Measurements from ENCODE around the gene NUP98.
"Not testable (repeated sequence)": the region's sequence is repeated elsewhere in the genome, so short reads cannot be mapped to it uniquely, and the experiment has no call there.

Gene NUP98

DNA sequence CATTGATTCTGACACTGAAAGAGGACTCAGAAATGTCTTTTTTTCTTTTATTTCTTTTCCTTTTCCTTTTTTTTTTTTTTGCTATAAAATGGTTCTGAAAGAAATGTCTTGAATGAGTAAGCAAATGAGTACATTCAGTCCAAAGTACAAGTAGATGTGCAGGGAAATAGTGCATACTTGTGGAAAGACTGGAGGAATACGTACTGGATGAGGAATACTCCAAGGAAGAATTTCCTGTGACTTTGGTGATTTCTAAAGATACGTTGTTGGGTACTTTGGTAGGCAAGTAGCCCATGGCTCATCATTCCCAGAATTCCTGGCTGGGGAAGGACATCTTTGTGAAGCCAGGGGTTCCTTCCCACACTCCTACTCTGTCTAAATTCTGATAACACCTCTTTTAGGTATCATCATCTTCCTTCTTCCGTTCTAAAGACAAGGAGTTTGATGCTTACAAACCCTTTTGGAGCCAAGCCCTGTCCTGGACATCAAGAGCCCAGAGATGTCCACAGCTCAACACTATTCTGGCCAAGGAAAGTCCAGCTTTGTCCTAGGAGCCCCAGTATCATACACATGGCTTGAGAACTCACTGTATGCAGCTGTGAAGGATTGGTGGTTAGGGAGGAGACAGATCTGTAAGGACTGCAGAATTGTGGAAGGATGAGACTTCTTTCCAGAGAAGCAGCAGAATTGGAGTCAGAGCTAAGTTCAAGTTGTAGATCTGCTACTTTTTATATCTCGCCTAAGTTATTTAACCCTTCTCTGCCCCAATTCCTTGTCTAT lies 4.8 kb upstream of the NUP98 start:
- no peak for DNase-seq (ENCODE audit: low read depth in 4 of 4, low spot score in 1 of 4)

DNA sequence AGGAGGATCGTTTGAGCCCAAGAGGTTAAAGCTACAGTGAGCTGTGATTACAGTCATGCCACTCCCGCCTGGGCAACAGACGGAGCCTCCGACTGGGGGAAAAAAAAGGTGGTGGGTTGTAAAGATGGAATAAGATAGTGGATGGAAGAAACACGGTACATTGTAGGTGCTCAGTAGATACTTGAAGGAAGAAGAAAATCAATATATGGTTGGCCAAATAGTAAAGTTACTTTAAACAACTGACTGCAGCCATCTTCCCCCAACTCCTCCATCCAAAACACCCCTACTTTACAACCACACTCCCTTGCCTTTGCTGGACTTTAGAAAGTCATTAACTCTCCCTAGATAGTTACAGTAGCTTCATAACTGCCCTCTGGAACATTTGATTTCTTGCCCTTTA lies 2.5 kb upstream of the NUP98 start:
- DNase-seq (ENCODE audit: low read depth in 4 of 4, low spot score in 1 of 4), result no peak

DNA sequence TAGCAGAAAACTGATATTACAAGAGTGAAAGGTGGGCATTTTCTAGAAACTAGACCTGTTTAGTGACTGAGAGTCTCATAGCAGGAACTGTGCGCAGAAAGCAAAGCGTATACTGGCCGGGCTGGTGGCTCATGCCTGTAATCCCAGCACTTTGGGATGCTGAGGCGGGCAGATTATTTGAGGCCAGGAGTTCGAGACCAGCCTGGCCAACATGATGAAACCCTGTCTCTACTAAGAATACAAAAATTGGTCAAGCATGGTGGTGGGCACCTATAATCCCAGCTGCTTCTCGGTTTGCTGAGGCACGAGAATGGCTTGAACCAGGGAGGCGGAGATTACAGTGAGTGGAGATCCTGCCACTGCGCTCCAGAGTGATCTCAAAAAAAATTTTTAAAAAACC lies 1.8 kb upstream of the NUP98 start:
- no peak for DNase-seq (ENCODE audit: low read depth in 4 of 4, low spot score in 1 of 4)

- no peak for DNase-seq (ENCODE audit: low read depth in 4 of 4, low spot score in 1 of 4)
These were observed 489 bp downstream of the NUP98 start for GRCh38 chr11:3796801-3797328.

GRCh38 chr11:3796346-3796745 lies 1.0 kb downstream of the NUP98 start:
- DNase-seq (ENCODE audit: low read depth in 4 of 4, low spot score in 1 of 4), result no peak

- no peak for DNase-seq (ENCODE audit: low read depth in 4 of 4, low spot score in 1 of 4)
These were observed 1.4 kb downstream of the NUP98 start for GRCh38 chr11:3796002-3796311.

DNA sequence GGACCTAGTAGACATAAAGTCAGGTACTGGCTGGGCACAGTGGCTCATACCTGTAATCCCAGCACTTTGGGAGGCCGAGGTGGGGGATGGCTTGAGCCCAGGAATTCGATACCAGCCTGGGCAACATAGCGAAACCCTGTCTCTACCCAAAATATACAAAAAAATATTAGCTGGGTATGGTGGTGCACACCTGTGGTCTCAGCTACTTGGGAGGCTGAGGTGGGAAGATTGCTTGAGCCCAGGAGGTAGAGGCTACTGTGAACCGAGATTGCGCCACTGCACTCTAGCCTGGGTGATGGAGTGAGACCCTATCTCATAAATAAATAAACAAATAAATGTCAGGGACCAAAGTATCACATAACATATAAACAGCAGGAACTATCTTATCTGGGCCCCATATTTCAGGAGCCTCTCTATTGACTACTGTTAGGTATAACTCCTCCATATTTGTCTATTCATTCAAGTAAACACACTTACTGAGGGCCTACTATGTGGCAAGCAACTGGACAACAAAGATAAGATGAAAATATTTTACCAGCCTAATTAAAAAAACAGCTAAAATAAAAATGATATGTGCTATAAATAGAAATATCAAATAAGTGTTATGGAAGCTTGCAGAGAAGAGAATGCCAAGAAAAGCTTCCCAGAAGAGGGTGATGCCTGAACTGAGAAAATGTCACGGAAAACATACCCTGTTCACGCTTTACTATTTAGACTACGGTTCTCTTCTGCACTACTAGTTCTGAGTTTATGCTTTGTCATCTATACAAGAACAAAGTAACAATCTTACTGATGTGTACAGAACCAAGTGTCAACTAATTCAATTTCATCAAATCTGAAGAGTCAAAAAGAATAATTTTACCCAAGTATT lies 2.0 kb downstream of the NUP98 start:
- DNase-seq (ENCODE audit: low read depth in 4 of 4, low spot score in 1 of 4), result no peak

DNA sequence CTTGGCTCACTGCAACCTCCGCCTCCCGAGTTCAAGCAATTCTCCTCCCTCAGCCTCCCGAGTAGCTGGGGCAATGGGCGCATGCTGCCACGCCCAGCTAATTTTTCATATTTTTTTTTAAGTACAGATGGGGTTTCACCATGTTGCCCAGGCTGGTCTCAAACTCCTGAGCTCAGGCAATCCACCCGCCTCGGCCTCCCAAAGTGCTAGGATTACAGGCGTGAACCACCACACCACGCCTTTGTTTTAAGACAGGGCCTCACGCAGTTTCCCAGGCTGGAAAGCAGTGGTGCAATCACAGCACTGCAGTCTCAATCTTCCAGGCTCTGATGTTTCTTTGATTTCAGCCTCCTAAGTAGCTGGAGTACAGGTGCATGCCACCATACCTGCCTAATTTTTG lies 3.0 kb downstream of the NUP98 start:
- not testable (repeated sequence) for DNase-seq (ENCODE audit: low read depth in 4 of 4, low spot score in 1 of 4)

GRCh38 chr11:3786781-3787428 lies 10.4 kb downstream of the NUP98 start:
- no peak for DNase-seq (ENCODE audit: low read depth in 4 of 4, low spot score in 1 of 4)

DNA sequence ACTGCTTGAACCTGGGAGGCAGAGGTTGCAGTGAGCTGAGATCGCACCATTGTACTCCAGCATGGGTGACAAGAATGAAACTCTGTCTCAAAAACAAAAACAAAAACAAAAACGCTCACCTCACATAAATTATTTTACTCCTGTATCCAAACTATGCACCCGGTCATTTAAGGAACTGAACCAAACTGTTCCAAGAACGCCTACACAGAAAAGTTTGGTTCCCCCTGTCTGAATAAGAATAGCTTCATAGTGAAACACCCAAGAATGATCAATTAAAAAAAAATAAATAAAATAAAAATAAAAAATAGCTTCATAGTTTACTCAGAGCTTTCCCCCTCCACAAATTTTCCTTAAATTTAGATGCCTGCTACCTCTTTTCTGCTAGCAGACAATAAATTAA lies 13.7 kb downstream of the NUP98 start:
- no peak for DNase-seq (ENCODE audit: low read depth in 4 of 4, low spot score in 1 of 4)

DNA sequence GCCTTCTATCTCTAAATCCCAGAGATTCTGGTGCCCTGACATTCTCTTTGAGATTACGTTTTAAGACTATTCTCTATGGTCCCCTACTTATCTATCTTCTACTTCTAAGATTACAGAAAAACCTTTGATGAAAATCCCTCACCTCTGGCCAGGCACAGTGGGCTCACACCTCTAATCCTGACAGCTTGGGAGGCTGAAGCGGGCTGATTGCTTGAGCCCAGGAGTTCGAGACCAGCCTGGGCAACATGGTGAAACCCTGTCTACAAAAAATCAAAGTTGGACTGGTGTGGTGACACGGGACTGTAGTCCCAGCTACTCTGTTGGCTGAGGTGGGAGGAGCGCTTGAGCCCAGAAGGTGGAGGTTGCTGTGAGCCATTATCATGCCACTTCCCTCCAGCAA lies 14.4 kb downstream of the NUP98 start:
- DNase-seq (ENCODE audit: low read depth in 4 of 4, low spot score in 1 of 4), result no peak

DNA sequence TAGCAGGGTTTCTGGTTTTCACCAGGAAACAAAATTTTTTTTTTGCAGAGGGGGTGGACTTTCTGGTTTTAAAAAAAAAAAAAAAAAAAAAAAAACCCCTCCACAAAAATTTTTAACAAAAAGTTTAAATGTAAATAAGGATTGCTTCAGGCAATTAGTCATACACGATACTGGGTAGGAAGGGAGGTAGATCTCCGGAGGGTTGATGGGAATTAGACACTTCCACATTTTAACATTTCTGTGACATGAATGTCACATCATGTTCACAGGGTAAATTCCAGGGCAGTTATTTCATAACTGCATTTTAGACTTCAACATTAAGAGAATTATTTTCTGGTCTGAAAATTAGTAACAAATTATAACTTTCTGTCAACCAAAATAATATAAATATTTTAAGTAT lies 15.9 kb downstream of the NUP98 start:
- DNase-seq (ENCODE audit: low read depth in 4 of 4, low spot score in 1 of 4), result no peak

- no peak for DNase-seq (ENCODE audit: low read depth in 4 of 4, low spot score in 1 of 4)
These were observed 21.5 kb downstream of the NUP98 start for GRCh38 chr11:3775736-3776406.

- DNase-seq (ENCODE audit: low read depth in 4 of 4, low spot score in 1 of 4), result no peak
These were observed 24.2 kb downstream of the NUP98 start for GRCh38 chr11:3773180-3773579.

- DNase-seq (ENCODE audit: low read depth in 4 of 4, low spot score in 1 of 4), result no peak
These were observed 29.8 kb downstream of the NUP98 start for GRCh38 chr11:3767536-3767935.

DNA sequence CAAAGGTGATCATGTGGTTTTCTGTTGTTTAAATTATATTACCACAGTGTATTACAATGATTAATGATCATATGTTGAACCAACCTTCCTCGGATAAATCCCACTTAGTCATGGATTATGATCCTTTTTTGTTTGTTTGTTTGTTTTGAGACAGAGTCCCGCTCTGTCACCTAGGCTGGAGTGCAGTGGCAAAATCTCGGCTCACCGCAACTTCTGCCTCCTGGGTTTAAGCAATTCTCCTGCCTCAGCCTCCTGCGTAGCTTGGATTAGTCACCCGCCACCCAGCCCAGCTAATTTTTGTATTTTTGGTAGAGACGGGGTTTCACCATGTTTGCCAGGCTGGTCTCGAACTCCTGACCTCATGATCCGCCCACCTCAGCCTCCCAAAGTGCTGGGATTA lies 30.5 kb downstream of the NUP98 start:
- not testable (repeated sequence) for DNase-seq (ENCODE audit: low read depth in 4 of 4, low spot score in 1 of 4)

DNA sequence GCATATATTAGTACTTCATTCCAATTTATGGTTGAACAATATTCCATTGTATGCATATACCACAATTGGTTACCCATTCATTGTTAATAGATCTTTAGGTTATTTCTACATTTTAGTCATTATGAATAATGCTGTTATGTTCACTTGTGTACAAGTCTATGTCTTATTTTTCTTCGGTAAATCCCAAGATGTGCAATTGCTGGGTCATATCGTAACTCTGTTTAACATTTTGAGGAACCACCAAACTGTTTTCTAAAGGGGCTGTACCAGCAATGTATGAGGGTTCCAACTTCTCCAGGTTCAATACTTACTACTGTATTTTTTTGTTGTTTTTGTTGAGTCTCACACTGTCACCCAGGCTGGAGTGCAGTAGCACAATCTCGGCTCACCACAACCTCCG lies 33.1 kb downstream of the NUP98 start:
- no peak for DNase-seq (ENCODE audit: low read depth in 4 of 4, low spot score in 1 of 4)

GRCh38 chr11:3755151-3755550 lies 42.2 kb downstream of the NUP98 start:
- DNase-seq (ENCODE audit: low read depth in 4 of 4, low spot score in 1 of 4), result no peak

- DNase-seq (ENCODE audit: low read depth in 4 of 4, low spot score in 1 of 4), result no peak
These were observed 44.2 kb downstream of the NUP98 start for GRCh38 chr11:3753110-3753509.

- no peak for DNase-seq (ENCODE audit: low read depth in 4 of 4, low spot score in 1 of 4)
These were observed 49.6 kb downstream of the NUP98 start for GRCh38 chr11:3747704-3748103.

GRCh38 chr11:3745161-3745560 lies 52.2 kb downstream of the NUP98 start:
- no peak for DNase-seq (ENCODE audit: low read depth in 4 of 4, low spot score in 1 of 4)

Data from stimulated activated CD4-positive, alpha-beta T cell treated with anti-CD3 and anti-CD28 coated beads, Interleukin-1b, Interleukin-23, amount 100 ng/mL, for 24 hours (primary cell).